IMR-90 (cell line): Measurements from ENCODE around the gene GNGT1. TPM values are rescaled to one million over a fixed set of nuclear protein-coding genes. Genes with fewer than 3 reads are reported as not detected.

Experiments used
- ATAC-seq: fragments of 200-7000 bp; cut with Tn5 transposase; 2 replicates; pipeline ENCODE4 v1.9.1; 2020; ENCODE audit warnings: low read depth, mild to moderate bottlenecking, moderate library complexity
- BruUV-seq: library from RNA; stranded (reverse); fragments of 400-500 nt; replicated peaks from 2 replicates; lab custom pipeline; 2021; lab: Mats Ljungman, UMichigan
- CTCF ChIA-PET: fragments of 300-600 bp; formaldehyde crosslinking; extraction: SDS; loops from one replicate; lab custom pipeline; 2021; ENCODE audit warnings: antibody characterized with exemption; lab: Yijun Ruan, JAX
- POLR2A ChIA-PET: fragments of 300-600 bp; sonication (Branson Sonifier 250); formaldehyde crosslinking; loops from one replicate; lab custom pipeline; 2022; ENCODE audit warnings: antibody characterized with exemption; ENCODE audit not compliant: unreplicated experiment; lab: Charles Lee
- DNase-seq: peaks from one replicate; pipeline ENCODE4 v3.0.0; 2013
- H2AFZ ChIP-seq: replicated peaks from 2 replicates; pipeline ENCODE3; 2013; ENCODE audit warnings: low read length, mild to moderate bottlenecking; ENCODE audit not compliant: poor library complexity
- H2AK5ac ChIP-seq: 2 replicates; pipeline ENCODE4 v1.6.1; 2013; ENCODE audit warnings: low read depth, low read length, inconsistent platforms
- H2AK9ac ChIP-seq: replicated peaks from 2 replicates; pipeline ENCODE3; 2013; ENCODE audit warnings: mild to moderate bottlenecking, low read depth, low read length, moderate library complexity; ENCODE audit not compliant: poor library complexity
- H2BK120ac ChIP-seq: 2 replicates; pipeline ENCODE4 v1.6.1; 2013; ENCODE audit warnings: low read depth, low read length, inconsistent platforms
- H2BK15ac ChIP-seq: 3 replicates; pipeline ENCODE4 v1.6.1; 2013; ENCODE audit warnings: low read depth, low read length, inconsistent platforms
- H2BK20ac ChIP-seq: 2 replicates; pipeline ENCODE4 v1.6.1; 2013; ENCODE audit warnings: low read depth, mild to moderate bottlenecking, inconsistent platforms, low read length, moderate library complexity
- H2BK5ac ChIP-seq: 2 replicates; pipeline ENCODE4 v1.6.1; 2013; ENCODE audit warnings: mild to moderate bottlenecking, low read depth, low read length, inconsistent platforms; ENCODE audit not compliant: poor library complexity, severe bottlenecking
- H3K14ac ChIP-seq: replicated peaks from 2 replicates; pipeline ENCODE4 v1.6.1; 2013; ENCODE audit warnings: low read depth, low read length, inconsistent platforms
- H3K18ac ChIP-seq: 2 replicates; pipeline ENCODE4 v1.6.1; 2013; ENCODE audit warnings: low read depth, low read length, control low read depth
- H3K23ac ChIP-seq: 2 replicates; pipeline ENCODE4 v1.6.1; 2013; ENCODE audit warnings: low read depth, low read length, inconsistent platforms
- H3K27ac ChIP-seq: 2 replicates; pipeline ENCODE4 v1.5.1; 2013; ENCODE audit warnings: mild to moderate bottlenecking, control low read depth, low read length; ENCODE audit not compliant: insufficient read depth
- H3K27me3 ChIP-seq: 2 replicates; pipeline ENCODE4 v1.6.1; 2013; ENCODE audit warnings: low read length; ENCODE audit not compliant: control insufficient read depth, insufficient read depth
- H3K36me3 ChIP-seq: 2 replicates; pipeline ENCODE4 v1.6.1; 2013; ENCODE audit warnings: low read length, mixed read lengths; ENCODE audit not compliant: control insufficient read depth, insufficient read depth
- H3K4ac ChIP-seq: 2 replicates; pipeline ENCODE4 v1.6.1; 2013; ENCODE audit warnings: low read depth, low read length, inconsistent platforms
- H3K4me1 ChIP-seq: 2 replicates; pipeline ENCODE4 v1.6.1; 2013; ENCODE audit warnings: low read length, mixed read lengths; ENCODE audit not compliant: control insufficient read depth, insufficient read depth
- H3K4me2 ChIP-seq: 2 replicates; pipeline ENCODE4 v1.6.1; 2013; ENCODE audit warnings: low read depth, mild to moderate bottlenecking, control low read depth, low read length, moderate library complexity
- H3K4me3 ChIP-seq: 2 replicates; pipeline ENCODE4 v1.5.1; 2013; ENCODE audit warnings: low read depth, mild to moderate bottlenecking, control low read depth, low read length, moderate library complexity; ENCODE audit not compliant: insufficient read depth
- H3K56ac ChIP-seq: 2 replicates; pipeline ENCODE4 v1.6.1; 2013; ENCODE audit warnings: low read length, inconsistent platforms; ENCODE audit not compliant: insufficient read depth; ENCODE audit errors: extremely low read depth
- H3K79me1 ChIP-seq, 2 experiments: 2 replicates each; pipeline ENCODE4 v1.6.1; 2013; ENCODE audit warnings: low read length in 2 of 2, inconsistent platforms in 1 of 2, low read depth in 1 of 2
- H3K9ac ChIP-seq: 2 replicates; pipeline ENCODE4 v1.6.1; 2013; ENCODE audit warnings: low read depth, low read length, control low read depth
- H3K9me1 ChIP-seq: 2 replicates; pipeline ENCODE4 v1.6.1; 2013; ENCODE audit warnings: low read length, inconsistent platforms; ENCODE audit not compliant: insufficient read depth
- H3K9me3 ChIP-seq: 2 replicates; pipeline ENCODE4 v1.6.1; 2013; ENCODE audit warnings: low read length; ENCODE audit not compliant: control insufficient read depth, insufficient read depth
- H4K20me1 ChIP-seq: 2 replicates; pipeline ENCODE4 v1.6.1; 2013; ENCODE audit warnings: low read length, inconsistent platforms; ENCODE audit not compliant: insufficient read depth
- H4K5ac ChIP-seq: 2 replicates; pipeline ENCODE4 v1.6.1; 2013; ENCODE audit warnings: mild to moderate bottlenecking, low read depth, low read length, control low read depth
- H4K8ac ChIP-seq, 2 experiments: 2 replicates each; pipeline ENCODE4 v1.6.1; 2013; ENCODE audit warnings: low read depth in 2 of 2, low read length in 2 of 2, control low read depth in 1 of 2, inconsistent platforms in 1 of 2
- H4K91ac ChIP-seq: 2 replicates; pipeline ENCODE4 v1.6.1; 2013; ENCODE audit warnings: low read depth, low read length, inconsistent platforms; ENCODE audit not compliant: insufficient read depth
- CEBPB ChIP-seq: IDR thresholded peaks from 2 replicates; pipeline ENCODE4 v1.6.1; 2012; ENCODE audit warnings: low read depth, low read length, improper control_type of control experiment
- WGBS, 2 experiments: methylation state at CpG; one replicate each; pipeline versions ENCODE4 v1.1.5 to v1.1.7; 2013; ENCODE audit warnings: missing lambda C conversion rate in 2 of 2; ENCODE audit not compliant: insufficient read length in 1 of 2; ENCODE audit errors: extremely low coverage in 2 of 2; 5-methylcytosine and 5-hydroxymethylcytosine counted together
- dilution Hi-C: fragments of 300-500 bp; cut with HindIII; formaldehyde crosslinking; loops from one replicate; pipeline ENCODE4 v1.14.3; 2018; ENCODE audit warnings: low sequenced_read_pairs; ENCODE audit not compliant: unreplicated experiment
- in situ Hi-C: fragments of 300-500 bp; cut with MboI; formaldehyde crosslinking; loops from 3 replicates; pipeline ENCODE4 v1.14.3; 2019; ENCODE audit warnings: low sequenced_read_pairs, inconsistent platforms, mixed read lengths
- intact Hi-C: fragments of 100-400 bp; cut with micrococcal nuclease; formaldehyde crosslinking; loops from 2 replicates; pipeline ENCODE4 v1.10.0; 2022
- polyA plus RNA-seq, 3 experiments: library from polyadenylated mRNA; depleted of rRNA; stranded (reverse); fragments of >200 nt; gene quantifications; 2 replicates each; pipeline ENCODE4 v1.2.3, GENCODE V29; 2012; ENCODE audit warnings: low replicate concordance in 1 of 3
- total RNA-seq: library from RNA; depleted of rRNA; stranded (reverse); fragments of >200 nt; gene quantifications from 2 replicates; pipeline ENCODE4 v1.2.3, GENCODE V29; 2012
- TF ChIP-seq, protein P1 (sequence below): conservative IDR thresholded peaks from 2 replicates; pipeline ENCODE4 v1.5.1; 2012; ENCODE audit warnings: mild to moderate bottlenecking, low read depth, low read length, improper control_type of control experiment

Gene GNGT1
- total and polyA plus RNA-seq, 2 of the 4 experiments (the other 2 are of a cell fraction): not detected

DNA sequence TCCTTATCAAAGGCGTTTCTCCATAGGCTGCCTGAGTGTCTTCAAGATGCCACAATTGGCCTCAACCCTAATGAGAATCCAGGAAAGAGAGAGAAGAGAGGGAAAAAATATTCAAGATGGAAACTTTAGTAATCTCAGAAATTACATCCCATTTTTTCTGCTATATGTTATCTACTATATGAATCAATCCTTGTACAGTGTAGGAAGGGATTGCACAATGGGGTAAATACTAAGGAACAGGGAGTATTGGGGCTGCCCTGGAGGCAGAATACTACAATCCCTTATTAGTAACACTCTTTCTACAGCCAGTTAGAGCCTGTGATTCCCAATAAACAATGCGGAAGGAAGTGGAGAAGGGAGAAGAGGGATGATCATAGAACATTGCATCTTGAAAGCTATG is 43.7 kb upstream of the GNGT1 start:
- BruUV-seq: no TSS peak
- H2AFZ ChIP-seq: no peak overlapping the region
- H3K4me2 ChIP-seq: no peak overlapping the region
- no peak overlapping the region for H3K56ac ChIP-seq
- in situ Hi-C loops (no loop called here), intact Hi-C loops (no loop called here), dilution Hi-C loops (no loop called here)
- no peak overlapping the region for H2BK5ac ChIP-seq
- H3K27ac ChIP-seq: no peak overlapping the region
- H2AK5ac ChIP-seq: no peak overlapping the region
- WGBS, 2 experiments: no CpG with 5 or more reads among the region's 2 CpGs
- no peak overlapping the region for H2AK9ac ChIP-seq
- H3K79me1 ChIP-seq: no peaks in the 10 kb centered on the region
- H2BK20ac ChIP-seq: no peak overlapping the region
- H4K91ac ChIP-seq: no peak overlapping the region
- no peak for ATAC-seq
- H4K5ac ChIP-seq: no peak overlapping the region
- DNase-seq: no peak
- no peak overlapping the region for H3K4ac ChIP-seq
- ChIA-PET CTCF (interaction anchor here (0.5 kb wide), 1 partner anchor 35 kb away, joined by 6 read pairs; no protein-coding TSS in a partner anchor), POLR2A (no interaction called here)
- H3K9me1 ChIP-seq: no peaks in the 10 kb centered on the region
- H3K4me3 ChIP-seq: no peak overlapping the region
- H3K36me3 ChIP-seq: no peaks in the 10 kb centered on the region
- no peak overlapping the region for H3K9ac ChIP-seq
- no peak overlapping the region for H3K14ac ChIP-seq
- no peaks in the 10 kb centered on the region for H3K9me3 ChIP-seq
- no peaks in the 10 kb centered on the region for H3K27me3 ChIP-seq
- H2BK120ac ChIP-seq: no peak overlapping the region
- H4K20me1 ChIP-seq: no peaks in the 10 kb centered on the region
- H3K23ac ChIP-seq: no peak overlapping the region
- no peaks in the 10 kb centered on the region for H3K4me1 ChIP-seq
- no peak overlapping the region for H2BK15ac ChIP-seq
- H3K18ac ChIP-seq: no peak overlapping the region
- H4K8ac ChIP-seq: no peak overlapping the region
- TF ChIP-seq, protein P1, sequence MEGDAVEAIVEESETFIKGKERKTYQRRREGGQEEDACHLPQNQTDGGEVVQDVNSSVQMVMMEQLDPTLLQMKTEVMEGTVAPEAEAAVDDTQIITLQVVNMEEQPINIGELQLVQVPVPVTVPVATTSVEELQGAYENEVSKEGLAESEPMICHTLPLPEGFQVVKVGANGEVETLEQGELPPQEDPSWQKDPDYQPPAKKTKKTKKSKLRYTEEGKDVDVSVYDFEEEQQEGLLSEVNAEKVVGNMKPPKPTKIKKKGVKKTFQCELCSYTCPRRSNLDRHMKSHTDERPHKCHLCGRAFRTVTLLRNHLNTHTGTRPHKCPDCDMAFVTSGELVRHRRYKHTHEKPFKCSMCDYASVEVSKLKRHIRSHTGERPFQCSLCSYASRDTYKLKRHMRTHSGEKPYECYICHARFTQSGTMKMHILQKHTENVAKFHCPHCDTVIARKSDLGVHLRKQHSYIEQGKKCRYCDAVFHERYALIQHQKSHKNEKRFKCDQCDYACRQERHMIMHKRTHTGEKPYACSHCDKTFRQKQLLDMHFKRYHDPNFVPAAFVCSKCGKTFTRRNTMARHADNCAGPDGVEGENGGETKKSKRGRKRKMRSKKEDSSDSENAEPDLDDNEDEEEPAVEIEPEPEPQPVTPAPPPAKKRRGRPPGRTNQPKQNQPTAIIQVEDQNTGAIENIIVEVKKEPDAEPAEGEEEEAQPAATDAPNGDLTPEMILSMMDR: no peak
- peak; percentile 52; the same call in 1 of the 2 replicates for TF ChIP-seq CEBPB
